ENCODE results near the gene ENTHD1. TPM values are rescaled to one million over a fixed set of nuclear protein-coding genes. Genes with fewer than 3 reads are reported as not detected.
"Not testable (repeated sequence)": the region's sequence is repeated elsewhere in the genome, so short reads cannot be mapped to it uniquely, and the experiment has no call there.

The ENTHD1 gene
- total RNA-seq, 1 experiment from 2014 or later: not detected

DNA sequence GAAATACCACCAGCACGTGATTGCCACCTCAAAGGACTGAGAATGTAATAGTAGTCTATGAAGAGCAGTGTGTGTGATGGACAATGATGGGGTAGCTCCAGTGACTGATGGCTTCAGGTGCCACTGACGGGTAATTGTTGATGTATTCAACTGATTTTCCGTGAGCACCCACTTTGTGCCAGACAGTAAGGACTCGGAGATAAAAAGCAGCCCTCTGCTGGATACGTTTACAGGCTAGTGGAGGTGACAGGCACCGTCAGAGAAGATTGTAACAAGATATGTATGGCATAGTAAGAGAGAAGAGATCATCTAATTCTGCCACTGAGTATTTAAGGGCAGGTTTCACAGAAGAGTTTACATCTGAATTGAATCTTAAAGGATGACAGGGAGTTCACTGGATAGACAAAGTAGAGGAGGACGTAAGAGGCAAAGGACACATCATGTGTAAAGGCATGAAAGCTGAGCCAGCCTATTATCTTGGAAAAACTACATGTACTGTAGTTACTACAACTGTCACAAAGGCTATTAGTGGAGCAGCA is 1.1 kb upstream of the ENTHD1 start:
- no peak overlapping the region for H4K5ac ChIP-seq (ENCODE audit: insufficient read length, low read depth, low read length)
- no peak for DNase-seq
- H2AFZ ChIP-seq (ENCODE audit: low read length): no peak overlapping the region
- H3K23ac ChIP-seq (ENCODE audit: insufficient read length, low read depth, low read length): no peak overlapping the region
- no peak overlapping the region for H2BK12ac ChIP-seq (ENCODE audit: insufficient read length, low read depth, low read length)
- Mint-ChIP-seq H3K4me3 (no peak overlapping the region), H3K27ac (no peak overlapping the region), H3K9me3 (no peaks in the 10 kb centered on the region; a peak in 1 of 5 replicates), H3K27me3 (ENCODE audit: low read depth) (peaks cover 2% of the 10 kb centered on the region; the same call in 1 of the 2 replicates), H3K36me3 (ENCODE audit: insufficient read depth in 1 of 3, low read depth in 3 of 3) (no peaks in the 10 kb centered on the region), H3K4me1 (peaks cover 4 to 5% of the 10 kb centered on the region in 2 experiments; a peak in 3 of 4 replicates)
- no peak overlapping the region for H3K14ac ChIP-seq (ENCODE audit: insufficient read depth, low read length)
- no peaks in the 10 kb centered on the region for H4K20me1 ChIP-seq (ENCODE audit: control insufficient read depth, insufficient read depth, insufficient read length)
- H3K4me1 ChIP-seq (ENCODE audit: insufficient read depth, low read length): no peaks in the 10 kb centered on the region; the same call in 1 of the 2 replicates
- H3K18ac ChIP-seq (ENCODE audit: insufficient read length, low read depth, low read length): no peak overlapping the region
- no peak overlapping the region for H2BK15ac ChIP-seq (ENCODE audit: low read depth, low read length)
- WGBS (ENCODE audit: extremely low coverage, insufficient read length, low lambda C conversion rate): no CpG with 5 or more reads among the region's 7 CpGs
- no peak overlapping the region for H4K91ac ChIP-seq (ENCODE audit: insufficient read length, low read depth, low read length)
- H3K27ac ChIP-seq (ENCODE audit: insufficient read length, low read depth, low read length): no peak overlapping the region
- no peak overlapping the region for H3K9ac ChIP-seq (ENCODE audit: extremely low read depth, insufficient read length, low read length)
- no peak overlapping the region for H2AK5ac ChIP-seq (ENCODE audit: insufficient read length, low read length)
- no peak overlapping the region for H2BK5ac ChIP-seq (ENCODE audit: insufficient read length, low read length)
- no peaks in the 10 kb centered on the region for H3K27me3 ChIP-seq (ENCODE audit: insufficient read depth, low read length)
- H3K4me2 ChIP-seq (ENCODE audit: insufficient read depth, insufficient read length, low read length): no peak overlapping the region
- H3T11ph ChIP-seq (ENCODE audit: low read length): no peak overlapping the region
- no peaks in the 10 kb centered on the region for H3K9me3 ChIP-seq (ENCODE audit: control insufficient read depth, low read depth, low read length)
- no peak overlapping the region for H2BK120ac ChIP-seq (ENCODE audit: low read depth, low read length, poor library complexity, severe bottlenecking)
- H3K56ac ChIP-seq (ENCODE audit: insufficient read length, low read depth, low read length): no peak overlapping the region
- no peaks in the 10 kb centered on the region for H3K79me1 ChIP-seq (ENCODE audit: insufficient read depth, low read depth, low read length, poor library complexity, severe bottlenecking)
- no peak overlapping the region for H2BK20ac ChIP-seq (ENCODE audit: low read depth, low read length, poor library complexity, severe bottlenecking)
- H3K23me2 ChIP-seq (ENCODE audit: insufficient read length, low read depth, low read length, poor library complexity, severe bottlenecking): no peaks in the 10 kb centered on the region
- no peak overlapping the region for H3K4ac ChIP-seq (ENCODE audit: low read depth, low read length)
- TF ChIP-seq CTCF (conservative IDR thresholded peaks at IDR 0.05): no peak
- no peaks in the 10 kb centered on the region for H3K79me2 ChIP-seq (ENCODE audit: insufficient read depth, low read length)
- H4K8ac ChIP-seq (replicated peaks; ENCODE audit: insufficient read length, low read depth, low read length): no peak overlapping the region

- not testable (repeated sequence) for H3K9me3 ChIP-seq (ENCODE audit: control insufficient read depth, low read depth, low read length); H3K79me2 ChIP-seq (ENCODE audit: insufficient read depth, low read length); H3K9ac ChIP-seq (ENCODE audit: extremely low read depth, insufficient read length, low read length); H3K4me2 ChIP-seq (ENCODE audit: insufficient read depth, insufficient read length, low read length); H3K27me3 ChIP-seq (ENCODE audit: insufficient read depth, low read length); H3K23me2 ChIP-seq (ENCODE audit: insufficient read length, low read depth, low read length, poor library complexity, severe bottlenecking); H2BK15ac ChIP-seq (ENCODE audit: low read depth, low read length); H3K18ac ChIP-seq (ENCODE audit: insufficient read length, low read depth, low read length); DNase-seq; H3K36me3 Mint-ChIP-seq (ENCODE audit: insufficient read depth in 1 of 3, low read depth in 3 of 3); H4K5ac ChIP-seq (ENCODE audit: insufficient read length, low read depth, low read length); H3K4ac ChIP-seq (ENCODE audit: low read depth, low read length); H3K4me1 ChIP-seq (ENCODE audit: insufficient read depth, low read length); H4K20me1 ChIP-seq (ENCODE audit: control insufficient read depth, insufficient read depth, insufficient read length); H3K9me3 Mint-ChIP-seq; H2AFZ ChIP-seq (ENCODE audit: low read length); H2BK120ac ChIP-seq (ENCODE audit: low read depth, low read length, poor library complexity, severe bottlenecking); H3K4me1 Mint-ChIP-seq; H3K79me1 ChIP-seq (ENCODE audit: insufficient read depth, low read depth, low read length, poor library complexity, severe bottlenecking); H3K27ac ChIP-seq (ENCODE audit: insufficient read length, low read depth, low read length); H3K4me3 Mint-ChIP-seq; H3K23ac ChIP-seq (ENCODE audit: insufficient read length, low read depth, low read length); H4K8ac ChIP-seq (replicated peaks; ENCODE audit: insufficient read length, low read depth, low read length); H3K14ac ChIP-seq (ENCODE audit: insufficient read depth, low read length); H3K56ac ChIP-seq (ENCODE audit: insufficient read length, low read depth, low read length); H3T11ph ChIP-seq (ENCODE audit: low read length); H3K27ac Mint-ChIP-seq; H2AK5ac ChIP-seq (ENCODE audit: insufficient read length, low read length); H4K91ac ChIP-seq (ENCODE audit: insufficient read length, low read depth, low read length); H2BK12ac ChIP-seq (ENCODE audit: insufficient read length, low read depth, low read length); H2BK20ac ChIP-seq (ENCODE audit: low read depth, low read length, poor library complexity, severe bottlenecking); H2BK5ac ChIP-seq (ENCODE audit: insufficient read length, low read length)
- WGBS (ENCODE audit: extremely low coverage, insufficient read length, low lambda C conversion rate): no CpG with 5 or more reads among the region's 3 CpGs
- peaks cover 11% of the 10 kb centered on the region; the same call in 1 of the 2 replicates for H3K27me3 Mint-ChIP-seq (ENCODE audit: low read depth)
These were observed 3.6 kb downstream of the ENTHD1 start for GRCh38 chr22:39889924-39890323.
